SK-N-SH (cell line): ENCODE measurements around the gene OCSTAMP. TPM values are rescaled to one million over a fixed set of nuclear protein-coding genes. Genes with fewer than 3 reads are reported as not detected.

Experiments used
- CTCF ChIA-PET: fragments of 300-600, 350-600 bp; formaldehyde crosslinking; extraction: SDS; loops from one replicate; lab custom pipeline; 2021; lab: Yijun Ruan, JAX
- POLR2A ChIA-PET: fragments of 350-600 bp; sonication (Branson Sonifier 250); formaldehyde crosslinking; extraction: SDS; loops from one replicate; lab custom pipeline; 2020; ENCODE audit warnings: antibody characterized with exemption, inconsistent platforms; lab: Yijun Ruan, JAX
- DNase-seq: peaks from one replicate; pipeline ENCODE4 v3.0.0; 2012
- H2AFZ ChIP-seq: fragments of 200-600 bp; sonication (generic); 2 replicates; pipeline ENCODE4 v1.8.1; 2016; ENCODE audit warnings: antibody characterized with exemption, mild to moderate bottlenecking, low read depth
- H3F3A ChIP-seq: fragments of 200-600 bp; sonication (generic); replicated peaks from 2 replicates; pipeline ENCODE3; 2016; ENCODE audit warnings: antibody characterized with exemption, mild to moderate bottlenecking; ENCODE audit not compliant: insufficient read depth
- H3K27ac ChIP-seq, 2 experiments: fragments of 200-500 bp in 1 of 2; fragments of 200-600 bp in 1 of 2; sonication (Bioruptor generic) in 1 of 2; sonication (generic), shearing (Covaris generic) in 1 of 2; 2 replicates each; pipeline versions ENCODE4 v1.5.1 to v1.6.1; 2014 to 2016; ENCODE audit warnings: low read depth in 2 of 2, inconsistent platforms in 1 of 2, low read length in 1 of 2, mild to moderate bottlenecking in 1 of 2, mixed read lengths in 1 of 2
- H3K27me3 ChIP-seq: fragments of 200-600 bp; sonication (generic), shearing (Covaris generic); 2 replicates; pipeline ENCODE4 v1.6.1; 2016; ENCODE audit warnings: mixed run types; ENCODE audit not compliant: insufficient read depth
- H3K36me3 ChIP-seq, 2 experiments: fragments of 200-500 bp in 1 of 2; fragments of 200-600 bp in 1 of 2; sonication (Bioruptor generic) in 1 of 2; sonication (generic) in 1 of 2; replicated peaks in 1 of 2; 2 replicates each; pipeline versions ENCODE3 to v1.5.1; 2014 to 2016; ENCODE audit warnings: low read length in 1 of 2, mild to moderate bottlenecking in 1 of 2; ENCODE audit not compliant: insufficient read depth in 2 of 2, control insufficient read depth in 1 of 2
- H3K4me1 ChIP-seq, 2 experiments: fragments of 200-500 bp in 1 of 2; fragments of 200-600 bp in 1 of 2; sonication (Bioruptor generic) in 1 of 2; sonication (generic), shearing (Covaris generic) in 1 of 2; 2 replicates each; pipeline versions ENCODE4 v1.5.1 to v1.6.1; 2014 to 2016; ENCODE audit warnings: low read depth in 1 of 2, low read length in 1 of 2, mixed run types in 1 of 2; ENCODE audit not compliant: insufficient read depth in 2 of 2, control insufficient read depth in 1 of 2
- H3K4me2 ChIP-seq: fragments of 200-600 bp; sonication (generic), shearing (Covaris generic); 2 replicates; pipeline ENCODE4 v1.6.1; 2017; ENCODE audit warnings: mixed run types
- H3K4me3 ChIP-seq, 2 experiments: fragments of 200-500 bp in 1 of 2; fragments of 200-600 bp in 1 of 2; sonication (Bioruptor generic) in 1 of 2; sonication (generic), shearing (Covaris generic) in 1 of 2; 2 replicates each; pipeline versions ENCODE4 v1.5.1 to v1.8.1; 2014 to 2016; ENCODE audit warnings: low read depth in 2 of 2, inconsistent platforms in 1 of 2, low read length in 1 of 2, mild to moderate bottlenecking in 1 of 2, mixed read lengths in 1 of 2, moderate library complexity in 1 of 2
- H3K79me2 ChIP-seq: fragments of 200-600 bp; sonication (generic); 2 replicates; pipeline ENCODE4 v1.8.1; 2017; ENCODE audit warnings: mild to moderate bottlenecking; ENCODE audit not compliant: insufficient read depth
- H3K9ac ChIP-seq: fragments of 200-600 bp; sonication (generic); 2 replicates; pipeline ENCODE4 v1.6.1; 2017; ENCODE audit warnings: mixed run types
- H3K9me2 ChIP-seq: fragments of 200-600 bp; sonication (generic); 2 replicates; pipeline ENCODE4 v1.6.1; 2017; ENCODE audit warnings: mixed run types
- H3K9me3 ChIP-seq: fragments of 200-600 bp; sonication (generic); 2 replicates; pipeline ENCODE4 v1.6.1; 2017; ENCODE audit warnings: mixed run types, mild to moderate bottlenecking, moderate library complexity
- H4K20me1 ChIP-seq: fragments of 200-600 bp; sonication (generic); 2 replicates; pipeline ENCODE4 v1.6.1; 2017; ENCODE audit warnings: mild to moderate bottlenecking, mixed run types; ENCODE audit not compliant: insufficient read depth
- CHD2 ChIP-seq: fragments of 150-350 bp; IDR thresholded peaks from 2 replicates; pipeline ENCODE4 v1.6.1; 2018; ENCODE audit warnings: low read length; ENCODE audit not compliant: partially characterized antibody
- ELF1 ChIP-seq: IDR thresholded peaks from 2 replicates; pipeline ENCODE4 v1.4.0; 2012
- FOSL2 ChIP-seq: IDR thresholded peaks from 2 replicates; pipeline ENCODE4 v1.4.0; 2012; ENCODE audit warnings: low read depth, mild to moderate bottlenecking, moderate library complexity, borderline replicate concordance
- FOXJ3 ChIP-seq: sonication (generic); formaldehyde crosslinking; IDR thresholded peaks from 2 replicates; pipeline ENCODE4 v1.5.1; 2020; ENCODE audit warnings: mild to moderate bottlenecking, missing genetic modification reagents
- FOXM1 ChIP-seq: IDR thresholded peaks from 2 replicates; pipeline ENCODE4 v1.4.0; 2012; ENCODE audit warnings: low read depth, mild to moderate bottlenecking
- GATA2 ChIP-seq: sonication (generic); formaldehyde crosslinking; IDR thresholded peaks from 2 replicates; pipeline ENCODE4 v1.5.0; 2020; ENCODE audit warnings: mild to moderate bottlenecking, missing genetic modification reagents
- JUND ChIP-seq: IDR thresholded peaks from 2 replicates; pipeline ENCODE4 v1.4.0; 2012
- MEF2A ChIP-seq: IDR thresholded peaks from 2 replicates; pipeline ENCODE4 v1.4.0; 2012; ENCODE audit warnings: low read depth, borderline replicate concordance
- RAD21 ChIP-seq: IDR thresholded peaks from 2 replicates; pipeline ENCODE4 v1.6.1; 2012; ENCODE audit warnings: mild to moderate bottlenecking, low read length
- RCOR1 ChIP-seq: fragments of 150-350 bp; IDR thresholded peaks from 2 replicates; pipeline ENCODE4 v1.6.1; 2017; ENCODE audit warnings: antibody characterized with exemption, low read length
- RFX5 ChIP-seq: IDR thresholded peaks from 2 replicates; pipeline ENCODE4 v1.6.1; 2012; ENCODE audit warnings: mild to moderate bottlenecking, improper control_type of control experiment, low read length
- TAF1 ChIP-seq: IDR thresholded peaks from 2 replicates; pipeline ENCODE4 v1.6.1; 2012; ENCODE audit warnings: low read depth, mild to moderate bottlenecking, low read length, moderate library complexity, borderline replicate concordance
- YY1 ChIP-seq: IDR thresholded peaks from 2 replicates; pipeline ENCODE4 v1.4.0; 2012; ENCODE audit warnings: low read depth, mild to moderate bottlenecking
- WGBS: methylation state at CpG from one replicate; pipeline ENCODE4 v1.1.6; 2017; ENCODE audit warnings: low lambda C conversion rate; 5-methylcytosine and 5-hydroxymethylcytosine counted together
- polyA plus RNA-seq, 3 experiments: library from polyadenylated mRNA; depleted of rRNA; stranded (reverse); fragments of >200 nt; gene quantifications; 2 replicates each; pipeline ENCODE4 v1.2.3, GENCODE V29; 2012
- TF ChIP-seq, protein P1 (sequence below): fragments of 150-350 bp; IDR thresholded peaks from 2 replicates; pipeline ENCODE4 v1.6.1; 2016; ENCODE audit warnings: mild to moderate bottlenecking, low read depth, low read length
- TF ChIP-seq, protein P2 (sequence below): fragments of 200-600 bp; sonication (generic); IDR thresholded peaks from 2 replicates; pipeline ENCODE4 v1.6.1; 2017; ENCODE audit warnings: antibody characterized with exemption, mild to moderate bottlenecking, moderate library complexity
- TF ChIP-seq, protein P3 (sequence below): IDR thresholded peaks from 2 replicates; pipeline ENCODE4 v1.4.0; 2012; ENCODE audit warnings: low read depth, borderline replicate concordance
- TF ChIP-seq, protein P4 (sequence below): IDR thresholded peaks from 2 replicates; pipeline ENCODE4 v1.4.0; 2012; ENCODE audit warnings: low read depth
- TF ChIP-seq, protein P5 (sequence below): IDR thresholded peaks from 2 replicates; pipeline ENCODE4 v1.4.0; 2012; ENCODE audit warnings: low read depth, borderline replicate concordance
- TF ChIP-seq, protein P6 (sequence below): IDR thresholded peaks from 2 replicates; pipeline ENCODE4; 2012
- TF ChIP-seq, protein P7 (sequence below): fragments of 150-350 bp; IDR thresholded peaks from 2 replicates; pipeline ENCODE4 v1.6.1; 2017; ENCODE audit warnings: antibody characterized with exemption, low read length, low read depth, borderline replicate concordance

The OCSTAMP gene
- polyA plus RNA-seq, 1 of the 3 experiments (the other 2 are of a cell fraction) = not detected

DNA sequence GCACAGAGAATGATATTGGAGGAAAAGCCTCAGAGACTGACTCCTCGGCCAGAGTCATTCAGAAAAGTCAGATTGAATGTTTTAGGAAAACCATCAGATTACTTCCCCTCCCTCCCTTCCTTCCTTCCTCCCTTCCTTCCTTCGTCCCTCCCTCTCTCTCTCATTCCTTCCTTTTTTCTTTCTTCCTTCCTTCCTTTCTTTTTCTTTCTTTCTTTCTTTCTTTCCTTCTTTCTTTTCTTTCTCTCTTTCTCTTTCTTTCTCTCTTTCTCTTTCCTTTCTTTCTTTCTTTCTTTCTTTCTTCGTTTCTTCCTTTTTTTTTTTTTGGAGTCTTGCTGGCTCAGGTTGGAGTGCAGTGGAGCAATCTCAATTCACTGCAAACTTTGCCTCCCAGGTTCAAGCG lies 7.4 kb downstream of the OCSTAMP start:
- Histone ChIP-seq H3K4me3 (no peak overlapping the region), H3K4me2 (no peak overlapping the region), H3K9me3 (no peaks in the 10 kb centered on the region), H3K79me2 (no peaks in the 10 kb centered on the region), H3F3A (no peaks in the 10 kb centered on the region), H3K27ac (no peak overlapping the region), H2AFZ (no peak overlapping the region), H3K27me3 (peaks cover 6% of the 10 kb centered on the region; the same call in 1 of the 2 replicates), H3K9ac (no peak overlapping the region), H3K4me1 (no peaks in the 10 kb centered on the region), H3K9me2 (no peaks in the 10 kb centered on the region), H4K20me1 (no peaks in the 10 kb centered on the region), H3K36me3 (no peaks in the 10 kb centered on the region)
- no peak for TF ChIP-seq MEF2A
- TF ChIP-seq, protein P1, sequence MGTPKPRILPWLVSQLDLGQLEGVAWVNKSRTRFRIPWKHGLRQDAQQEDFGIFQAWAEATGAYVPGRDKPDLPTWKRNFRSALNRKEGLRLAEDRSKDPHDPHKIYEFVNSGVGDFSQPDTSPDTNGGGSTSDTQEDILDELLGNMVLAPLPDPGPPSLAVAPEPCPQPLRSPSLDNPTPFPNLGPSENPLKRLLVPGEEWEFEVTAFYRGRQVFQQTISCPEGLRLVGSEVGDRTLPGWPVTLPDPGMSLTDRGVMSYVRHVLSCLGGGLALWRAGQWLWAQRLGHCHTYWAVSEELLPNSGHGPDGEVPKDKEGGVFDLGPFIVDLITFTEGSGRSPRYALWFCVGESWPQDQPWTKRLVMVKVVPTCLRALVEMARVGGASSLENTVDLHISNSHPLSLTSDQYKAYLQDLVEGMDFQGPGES = no peak
- TF ChIP-seq ELF1 = no peak
- TF ChIP-seq, protein P2, sequence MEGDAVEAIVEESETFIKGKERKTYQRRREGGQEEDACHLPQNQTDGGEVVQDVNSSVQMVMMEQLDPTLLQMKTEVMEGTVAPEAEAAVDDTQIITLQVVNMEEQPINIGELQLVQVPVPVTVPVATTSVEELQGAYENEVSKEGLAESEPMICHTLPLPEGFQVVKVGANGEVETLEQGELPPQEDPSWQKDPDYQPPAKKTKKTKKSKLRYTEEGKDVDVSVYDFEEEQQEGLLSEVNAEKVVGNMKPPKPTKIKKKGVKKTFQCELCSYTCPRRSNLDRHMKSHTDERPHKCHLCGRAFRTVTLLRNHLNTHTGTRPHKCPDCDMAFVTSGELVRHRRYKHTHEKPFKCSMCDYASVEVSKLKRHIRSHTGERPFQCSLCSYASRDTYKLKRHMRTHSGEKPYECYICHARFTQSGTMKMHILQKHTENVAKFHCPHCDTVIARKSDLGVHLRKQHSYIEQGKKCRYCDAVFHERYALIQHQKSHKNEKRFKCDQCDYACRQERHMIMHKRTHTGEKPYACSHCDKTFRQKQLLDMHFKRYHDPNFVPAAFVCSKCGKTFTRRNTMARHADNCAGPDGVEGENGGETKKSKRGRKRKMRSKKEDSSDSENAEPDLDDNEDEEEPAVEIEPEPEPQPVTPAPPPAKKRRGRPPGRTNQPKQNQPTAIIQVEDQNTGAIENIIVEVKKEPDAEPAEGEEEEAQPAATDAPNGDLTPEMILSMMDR = no peak
- TF ChIP-seq CHD2 = no peak
- no peak for TF ChIP-seq YY1
- TF ChIP-seq, protein P3, sequence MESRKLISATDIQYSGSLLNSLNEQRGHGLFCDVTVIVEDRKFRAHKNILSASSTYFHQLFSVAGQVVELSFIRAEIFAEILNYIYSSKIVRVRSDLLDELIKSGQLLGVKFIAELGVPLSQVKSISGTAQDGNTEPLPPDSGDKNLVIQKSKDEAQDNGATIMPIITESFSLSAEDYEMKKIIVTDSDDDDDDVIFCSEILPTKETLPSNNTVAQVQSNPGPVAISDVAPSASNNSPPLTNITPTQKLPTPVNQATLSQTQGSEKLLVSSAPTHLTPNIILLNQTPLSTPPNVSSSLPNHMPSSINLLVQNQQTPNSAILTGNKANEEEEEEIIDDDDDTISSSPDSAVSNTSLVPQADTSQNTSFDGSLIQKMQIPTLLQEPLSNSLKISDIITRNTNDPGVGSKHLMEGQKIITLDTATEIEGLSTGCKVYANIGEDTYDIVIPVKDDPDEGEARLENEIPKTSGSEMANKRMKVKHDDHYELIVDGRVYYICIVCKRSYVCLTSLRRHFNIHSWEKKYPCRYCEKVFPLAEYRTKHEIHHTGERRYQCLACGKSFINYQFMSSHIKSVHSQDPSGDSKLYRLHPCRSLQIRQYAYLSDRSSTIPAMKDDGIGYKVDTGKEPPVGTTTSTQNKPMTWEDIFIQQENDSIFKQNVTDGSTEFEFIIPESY = no peak
- no peak for TF ChIP-seq FOXJ3
- TF ChIP-seq GATA2 = no peak
- TF ChIP-seq RFX5 = no peak
- TF ChIP-seq, protein P4, sequence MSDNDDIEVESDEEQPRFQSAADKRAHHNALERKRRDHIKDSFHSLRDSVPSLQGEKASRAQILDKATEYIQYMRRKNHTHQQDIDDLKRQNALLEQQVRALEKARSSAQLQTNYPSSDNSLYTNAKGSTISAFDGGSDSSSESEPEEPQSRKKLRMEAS = no peak
- TF ChIP-seq RCOR1 = no peak
- TF ChIP-seq FOSL2 = no peak
- no peak for TF ChIP-seq JUND
- TF ChIP-seq, protein P5, sequence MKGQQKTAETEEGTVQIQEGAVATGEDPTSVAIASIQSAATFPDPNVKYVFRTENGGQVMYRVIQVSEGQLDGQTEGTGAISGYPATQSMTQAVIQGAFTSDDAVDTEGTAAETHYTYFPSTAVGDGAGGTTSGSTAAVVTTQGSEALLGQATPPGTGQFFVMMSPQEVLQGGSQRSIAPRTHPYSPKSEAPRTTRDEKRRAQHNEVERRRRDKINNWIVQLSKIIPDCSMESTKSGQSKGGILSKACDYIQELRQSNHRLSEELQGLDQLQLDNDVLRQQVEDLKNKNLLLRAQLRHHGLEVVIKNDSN = no peak
- TF ChIP-seq FOXM1 = no peak
- TF ChIP-seq, protein P6, sequence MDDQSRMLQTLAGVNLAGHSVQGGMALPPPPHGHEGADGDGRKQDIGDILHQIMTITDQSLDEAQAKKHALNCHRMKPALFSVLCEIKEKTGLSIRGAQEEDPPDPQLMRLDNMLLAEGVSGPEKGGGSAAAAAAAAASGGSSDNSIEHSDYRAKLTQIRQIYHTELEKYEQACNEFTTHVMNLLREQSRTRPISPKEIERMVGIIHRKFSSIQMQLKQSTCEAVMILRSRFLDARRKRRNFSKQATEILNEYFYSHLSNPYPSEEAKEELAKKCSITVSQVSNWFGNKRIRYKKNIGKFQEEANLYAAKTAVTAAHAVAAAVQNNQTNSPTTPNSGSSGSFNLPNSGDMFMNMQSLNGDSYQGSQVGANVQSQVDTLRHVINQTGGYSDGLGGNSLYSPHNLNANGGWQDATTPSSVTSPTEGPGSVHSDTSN = no peak
- TF ChIP-seq, protein P7, sequence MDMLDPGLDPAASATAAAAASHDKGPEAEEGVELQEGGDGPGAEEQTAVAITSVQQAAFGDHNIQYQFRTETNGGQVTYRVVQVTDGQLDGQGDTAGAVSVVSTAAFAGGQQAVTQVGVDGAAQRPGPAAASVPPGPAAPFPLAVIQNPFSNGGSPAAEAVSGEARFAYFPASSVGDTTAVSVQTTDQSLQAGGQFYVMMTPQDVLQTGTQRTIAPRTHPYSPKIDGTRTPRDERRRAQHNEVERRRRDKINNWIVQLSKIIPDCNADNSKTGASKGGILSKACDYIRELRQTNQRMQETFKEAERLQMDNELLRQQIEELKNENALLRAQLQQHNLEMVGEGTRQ = no peak
- TF ChIP-seq TAF1 = no peak
- TF ChIP-seq RAD21 = no peak
- POLR2A ChIA-PET = no interaction called here
- no peak for DNase-seq
- 22% methylated on average over 4 of the region's 4 CpGs for WGBS
- CTCF ChIA-PET = interaction anchor here (3.4 kb wide), 1 partner anchor 138 kb away, joined by 32 read pairs; no protein-coding TSS in a partner anchor
